NCI-H526 treated with DMSO at 0.1 percent for 48 hours (cell line): Measurements from ENCODE around the gene SLC1A2.

Experiments
- DNase-seq: peaks from one replicate; lab custom pipeline; 2025; lab: John Stamatoyannopoulos, UW

The SLC1A2 gene

DNA sequence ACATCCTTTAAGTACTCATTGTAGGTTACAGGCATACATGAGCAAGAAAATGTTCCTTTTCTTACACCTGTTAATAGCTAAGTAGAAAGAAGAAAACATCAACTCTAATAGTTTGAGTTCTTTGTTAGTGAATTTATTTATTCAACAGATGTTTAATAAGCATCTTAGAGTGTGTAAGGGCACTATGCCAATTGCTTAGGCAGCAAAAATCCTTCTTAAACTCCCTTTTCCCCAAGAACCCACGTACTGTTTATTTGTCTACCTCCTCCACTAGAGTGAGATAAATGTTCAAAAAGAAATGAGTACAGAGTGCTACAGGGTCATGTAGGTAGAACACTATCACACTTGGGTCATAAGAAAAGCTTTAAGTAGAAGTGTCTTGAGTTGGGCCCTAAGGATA is 149.0 kb downstream of the SLC1A2 start:
- DNase-seq: no peak

DNA sequence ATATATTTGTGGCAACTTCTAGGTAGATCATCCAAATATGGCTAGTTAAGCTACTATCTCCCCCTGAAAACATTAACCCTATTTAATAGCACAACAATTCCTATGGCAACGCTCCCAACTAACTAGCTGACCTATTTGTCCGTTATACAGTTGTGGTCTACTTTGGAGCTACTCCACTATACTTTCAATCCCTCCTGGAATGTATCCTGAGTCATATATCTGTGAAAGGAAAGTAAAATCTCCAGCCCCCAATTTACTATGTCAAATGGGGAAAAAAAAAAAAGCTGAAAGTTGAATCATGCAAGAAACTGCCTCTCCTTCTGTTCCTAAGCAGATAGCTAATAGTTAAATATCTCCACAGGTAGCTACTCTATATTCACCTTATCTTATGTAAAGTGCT is 151.9 kb downstream of the SLC1A2 start:
- no peak for DNase-seq

DNA sequence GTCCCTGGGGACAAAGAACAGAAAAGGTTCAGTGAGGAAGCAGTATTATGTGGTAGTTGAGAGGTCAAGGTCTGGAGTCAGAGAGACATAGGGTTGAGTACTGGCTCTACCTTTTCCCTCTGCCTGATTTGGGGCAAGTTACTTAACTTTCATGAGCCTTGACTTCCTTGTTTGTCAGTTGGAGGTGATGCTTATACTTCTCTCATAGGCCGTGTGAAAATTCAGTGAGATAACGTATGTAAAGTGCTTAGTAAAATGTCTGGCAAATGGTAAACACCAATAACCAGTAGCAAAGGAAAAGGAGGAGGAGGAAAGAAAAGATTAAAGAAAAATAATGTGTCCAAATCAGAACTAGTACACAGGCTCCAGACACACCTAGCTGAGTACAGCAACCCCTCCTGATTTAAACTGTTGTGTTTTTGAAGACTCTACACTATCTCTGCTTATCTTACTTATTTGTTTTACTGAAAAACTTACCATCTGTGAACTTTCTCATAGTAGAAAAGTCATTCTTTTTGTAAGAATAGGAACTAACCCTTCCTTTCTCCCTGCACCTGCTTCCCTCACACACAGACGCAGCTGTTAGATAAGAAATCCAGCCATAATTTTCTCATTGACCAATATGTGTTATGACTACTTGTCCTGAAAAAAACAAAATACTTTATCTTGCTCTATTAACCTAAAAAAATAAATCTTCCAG is 153.5 kb downstream of the SLC1A2 start:
- DNase-seq: no peak

DNA sequence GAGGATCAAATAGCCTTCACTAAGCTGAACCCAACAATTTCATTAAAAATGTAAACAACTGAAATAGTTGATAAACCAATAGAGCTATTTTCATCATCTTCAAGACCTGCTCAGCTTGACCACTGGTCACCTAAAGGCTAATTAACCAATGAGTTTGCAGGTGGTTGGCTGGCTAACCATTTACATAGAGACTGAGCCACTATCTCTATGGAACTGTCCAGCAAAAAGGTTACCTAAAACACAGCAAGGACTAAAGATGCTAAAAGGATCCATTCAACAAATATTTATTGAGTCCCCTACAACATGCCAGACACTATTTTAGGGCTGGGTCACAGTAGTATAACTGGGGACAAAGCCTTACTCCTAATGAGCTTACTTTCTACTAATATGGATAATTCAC is 156.6 kb downstream of the SLC1A2 start:
- DNase-seq: no peak

DNA sequence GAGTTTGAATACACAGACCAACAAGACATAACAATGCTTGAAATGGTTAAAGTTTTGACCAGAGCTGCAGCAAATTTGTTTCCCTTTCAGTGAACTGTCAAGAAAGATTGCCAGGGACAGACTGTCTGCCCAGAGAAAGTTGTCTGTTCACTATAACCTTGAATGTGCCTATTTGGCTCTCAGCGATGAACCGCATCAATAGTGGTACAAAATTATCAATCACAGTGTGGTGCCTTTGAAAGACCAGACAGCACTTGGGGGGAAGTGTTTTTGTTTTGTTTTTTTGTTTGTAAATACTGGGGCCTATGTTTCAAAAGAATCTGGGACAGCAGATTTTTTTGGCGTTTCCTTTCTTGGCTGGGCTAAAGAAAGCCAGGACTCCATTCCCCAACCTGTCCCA is 157.3 kb downstream of the SLC1A2 start:
- DNase-seq: no peak

DNA sequence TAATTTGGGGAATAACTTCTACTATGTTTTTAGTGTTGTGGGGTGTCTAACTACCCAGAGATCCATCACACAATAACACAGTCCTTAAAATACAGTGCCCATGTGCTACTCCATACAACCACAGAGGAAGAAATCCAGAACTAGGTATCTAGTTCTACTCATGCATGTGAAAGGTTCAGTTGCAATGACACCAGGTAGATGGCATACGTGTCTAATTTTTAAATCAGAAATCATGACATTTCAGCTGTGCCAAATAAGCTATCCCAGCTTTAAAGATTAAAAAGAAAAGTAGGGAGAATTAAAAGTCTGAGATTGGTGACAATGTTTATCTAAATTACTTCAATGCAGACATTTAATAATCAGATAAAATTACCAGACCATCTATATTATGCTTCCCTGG is 158.2 kb downstream of the SLC1A2 start:
- no peak for DNase-seq

DNA sequence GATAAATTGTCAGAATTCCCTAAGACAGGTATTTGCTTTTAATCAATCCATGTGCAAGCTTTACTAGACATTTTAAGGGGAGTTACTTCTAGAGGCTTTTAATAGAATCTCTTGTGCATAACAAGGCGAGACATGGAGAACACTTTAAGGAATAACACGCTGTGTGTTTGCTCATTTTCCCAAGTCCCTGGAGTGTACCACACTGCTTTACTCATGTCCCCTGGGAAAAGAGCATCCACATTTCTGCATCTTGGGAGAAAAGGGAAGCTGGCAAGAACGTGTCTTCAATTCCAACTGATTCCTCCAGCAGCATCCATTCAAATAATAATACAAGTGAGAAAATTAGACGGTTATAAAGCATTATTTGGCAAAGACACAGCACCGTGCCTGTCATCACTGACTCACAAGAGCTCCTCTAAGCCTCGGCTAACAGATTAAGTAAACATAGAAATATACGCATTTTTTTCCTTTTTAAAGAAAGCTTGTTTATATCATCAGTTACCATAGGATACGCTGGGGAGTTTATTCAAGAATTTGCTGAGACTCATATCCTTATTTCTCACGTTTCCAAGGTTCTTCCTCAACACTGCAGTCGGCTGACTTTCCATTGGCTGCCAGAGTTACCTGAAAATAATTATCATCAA is 158.9 kb downstream of the SLC1A2 start:
- DNase-seq: no peak

DNA sequence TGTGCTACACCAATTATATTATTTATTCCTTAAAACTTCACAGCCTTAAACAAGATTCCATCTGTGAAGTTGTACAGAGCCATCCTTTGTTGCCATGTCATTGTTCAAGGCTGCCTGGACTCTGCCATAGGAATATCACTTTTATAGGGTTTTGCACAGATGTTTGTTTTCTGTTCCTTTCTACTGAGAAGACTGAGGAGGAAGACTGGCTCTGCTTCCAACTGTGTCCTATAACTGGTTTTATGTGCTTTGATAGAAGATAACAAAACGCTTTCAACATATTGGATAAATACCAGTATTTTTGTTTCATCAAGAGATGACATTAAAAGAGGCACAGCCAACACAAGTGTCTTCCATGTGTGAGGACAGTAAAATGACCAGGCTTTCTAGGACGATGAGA is 159.8 kb downstream of the SLC1A2 start:
- no peak for DNase-seq

DNA sequence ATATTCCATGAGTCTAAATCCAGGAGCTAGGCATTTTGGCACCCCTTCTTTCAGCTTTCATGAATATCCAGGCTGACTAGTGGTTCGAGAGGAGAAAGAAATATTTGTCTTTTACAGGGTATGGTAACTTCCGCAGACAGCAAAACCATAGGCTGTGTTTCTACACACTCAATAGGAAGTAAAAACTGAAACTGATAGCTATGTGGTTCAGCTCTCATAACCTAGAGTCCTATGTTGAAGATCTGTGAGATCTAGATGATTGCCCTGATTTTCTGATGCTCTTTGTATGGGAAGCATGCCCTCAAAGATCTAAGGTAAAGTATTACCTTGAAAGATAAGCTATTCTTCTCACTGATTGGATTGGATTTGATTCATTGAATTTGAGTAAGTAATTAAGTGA is 162.1 kb downstream of the SLC1A2 start:
- no peak for DNase-seq

DNA sequence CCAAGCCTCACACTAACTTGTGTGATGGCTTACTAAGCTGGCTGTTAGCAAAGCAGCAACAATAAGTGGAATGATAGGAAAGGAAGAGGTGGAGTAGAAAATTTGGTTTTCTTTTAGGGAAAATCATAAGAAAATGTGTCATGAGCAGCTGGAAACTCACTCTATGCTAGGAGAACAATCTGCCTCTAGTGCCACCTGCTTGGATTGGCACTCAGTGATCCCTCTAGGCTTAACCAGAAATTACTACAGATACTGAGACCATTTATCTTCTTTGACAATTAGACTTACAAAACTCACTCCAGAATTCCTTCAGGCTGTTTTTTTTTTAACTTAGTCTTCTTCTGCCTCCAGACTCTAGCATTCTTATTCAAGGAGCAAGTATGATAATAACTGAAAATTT is 163.1 kb downstream of the SLC1A2 start:
- no peak for DNase-seq

DNA sequence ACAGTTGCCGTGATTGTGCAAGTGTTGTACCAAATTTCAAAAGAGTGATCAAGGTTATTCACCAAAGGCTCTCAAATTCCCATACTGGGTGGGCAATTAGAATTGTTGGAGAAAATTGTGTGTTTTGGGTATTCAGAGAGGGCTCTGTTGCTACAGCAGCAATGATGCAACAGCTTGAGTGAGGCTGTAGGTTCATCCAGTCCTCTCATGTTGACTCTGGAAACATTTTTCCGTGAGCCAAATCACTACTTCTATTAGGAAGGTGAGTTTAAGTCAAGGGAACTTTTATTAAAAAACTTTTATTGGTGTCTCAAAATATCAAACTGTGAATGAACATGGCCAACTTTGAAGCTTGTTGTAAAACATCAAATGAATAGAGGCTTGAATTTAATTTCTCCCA is 163.8 kb downstream of the SLC1A2 start:
- no peak for DNase-seq

DNA sequence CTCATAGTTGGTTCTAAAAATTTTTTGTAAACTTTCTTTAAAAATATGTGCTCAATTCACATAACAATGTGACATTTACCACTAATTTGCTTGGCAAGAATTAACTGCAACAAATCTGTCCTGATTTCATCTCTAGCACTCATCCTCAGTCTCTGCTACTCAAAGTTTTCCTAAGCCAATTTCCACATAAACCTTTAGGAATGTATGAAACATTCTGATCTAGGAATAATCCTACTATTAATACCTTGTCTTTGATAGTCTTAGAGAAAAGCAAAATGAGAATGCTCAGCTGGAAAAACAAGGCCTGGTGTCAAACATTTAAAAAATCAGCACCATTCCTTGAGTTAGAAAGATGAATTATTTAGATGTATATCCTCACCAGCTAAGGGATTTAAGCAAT is 166.1 kb downstream of the SLC1A2 start:
- no peak for DNase-seq

DNA sequence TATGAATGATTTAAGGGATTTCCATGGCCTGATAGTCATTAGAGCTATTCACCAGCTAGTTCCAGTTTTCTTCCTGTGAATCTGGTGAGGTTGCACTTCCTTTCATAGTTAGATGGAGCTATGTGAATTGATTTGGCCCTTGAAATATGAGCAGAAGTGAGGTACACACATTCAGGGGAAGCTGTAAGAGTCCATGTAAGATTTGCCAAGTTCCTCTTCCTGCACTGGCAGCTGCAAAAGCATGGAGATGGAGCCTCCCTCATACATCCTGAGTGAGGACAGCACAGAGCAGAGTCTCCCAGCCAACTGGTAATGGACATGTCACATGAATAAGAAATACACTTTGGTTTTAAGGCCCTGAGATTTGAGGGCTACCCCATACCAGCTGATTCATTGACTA is 168.7 kb downstream of the SLC1A2 start:
- DNase-seq: no peak

DNA sequence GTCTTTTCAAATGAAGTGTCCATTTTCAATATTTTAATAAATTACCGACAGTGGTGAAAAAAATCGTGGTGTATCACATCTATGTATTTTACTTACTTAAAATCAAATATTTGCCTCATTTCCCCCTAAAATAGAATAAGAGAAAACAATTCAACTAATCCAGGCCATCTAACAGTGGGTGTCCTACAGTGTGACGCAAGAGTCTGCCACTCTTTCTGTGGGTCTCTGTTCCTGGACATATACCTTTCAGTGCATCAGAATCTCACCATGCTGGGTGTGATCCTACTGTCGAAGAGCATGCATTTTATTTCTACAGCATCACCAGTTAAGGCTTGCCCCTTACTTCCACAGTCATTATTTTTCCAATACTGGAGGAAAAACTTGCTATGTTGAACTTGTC is 169.2 kb downstream of the SLC1A2 start:
- no peak for DNase-seq

DNA sequence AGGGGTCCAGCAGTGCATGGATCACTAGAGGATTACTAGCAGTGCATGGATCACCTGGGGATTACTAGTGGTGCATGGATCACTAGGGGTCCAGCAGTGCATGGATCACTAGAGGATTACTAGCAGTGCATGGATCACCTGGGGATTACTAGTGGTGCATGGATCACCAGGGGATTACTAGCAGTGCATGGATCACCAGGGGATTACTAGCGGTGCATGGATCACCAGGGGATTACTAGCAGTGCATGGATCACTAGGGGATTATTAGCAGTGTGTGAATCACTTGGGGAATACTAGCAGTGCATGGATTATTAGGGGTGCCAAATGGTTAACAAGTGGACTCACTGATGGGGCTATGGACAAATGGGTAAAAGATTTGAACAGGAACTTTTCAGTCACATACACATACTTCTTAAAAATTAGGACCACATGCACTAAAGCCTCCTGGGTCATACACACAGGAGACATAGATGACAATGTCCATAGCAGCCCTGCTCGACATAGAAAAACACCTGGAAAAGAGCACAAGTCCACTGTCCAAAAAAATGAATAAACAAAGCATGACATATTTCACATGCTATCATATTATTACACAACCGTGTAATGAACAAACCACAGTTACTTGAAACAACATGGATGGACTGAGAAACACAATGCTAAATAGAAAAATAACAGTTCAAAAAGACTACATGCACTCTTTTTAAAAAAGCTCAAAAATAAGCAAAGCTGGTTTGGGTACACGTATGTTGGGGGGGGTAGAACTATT is 170.6 kb downstream of the SLC1A2 start:
- no peak for DNase-seq

DNA sequence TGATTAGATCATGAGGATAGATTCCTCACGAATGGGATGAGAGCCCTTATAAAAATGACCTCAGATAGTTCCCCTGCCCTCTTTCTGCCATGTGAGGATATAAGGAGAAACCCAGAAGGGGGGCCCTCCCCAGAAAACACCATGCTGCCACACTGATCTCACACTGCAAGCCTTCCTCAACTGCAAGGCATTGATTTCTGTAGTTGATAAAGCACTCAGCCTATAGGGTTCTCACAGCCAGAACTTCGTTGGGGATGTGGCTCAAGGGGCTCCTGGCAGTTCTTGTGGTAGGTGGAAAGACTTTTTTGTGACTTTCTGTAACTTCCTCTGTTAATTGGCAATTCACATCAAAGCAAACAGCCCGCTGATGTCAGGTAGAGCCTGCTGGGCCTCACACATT is 171.5 kb downstream of the SLC1A2 start:
- DNase-seq: no peak

DNA sequence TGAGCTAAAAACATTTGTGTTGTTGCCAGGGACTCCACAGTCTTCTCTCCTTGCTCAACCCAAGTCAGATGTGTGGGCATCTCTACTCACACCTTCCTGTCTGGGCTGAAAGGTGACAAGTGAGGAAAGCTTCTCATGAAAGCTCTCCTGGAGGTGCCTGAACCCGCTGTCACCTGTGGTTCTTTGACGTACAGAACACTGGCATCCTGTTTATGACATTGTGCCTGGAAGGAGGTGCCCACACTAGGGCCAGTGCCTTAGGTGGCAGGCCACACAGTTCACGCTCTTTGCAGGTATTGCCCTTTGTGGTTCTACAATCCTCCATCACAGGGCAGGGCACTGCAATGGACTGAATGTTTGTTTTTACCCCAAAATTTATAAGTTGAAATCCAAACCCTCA is 171.9 kb downstream of the SLC1A2 start:
- no peak for DNase-seq

DNA sequence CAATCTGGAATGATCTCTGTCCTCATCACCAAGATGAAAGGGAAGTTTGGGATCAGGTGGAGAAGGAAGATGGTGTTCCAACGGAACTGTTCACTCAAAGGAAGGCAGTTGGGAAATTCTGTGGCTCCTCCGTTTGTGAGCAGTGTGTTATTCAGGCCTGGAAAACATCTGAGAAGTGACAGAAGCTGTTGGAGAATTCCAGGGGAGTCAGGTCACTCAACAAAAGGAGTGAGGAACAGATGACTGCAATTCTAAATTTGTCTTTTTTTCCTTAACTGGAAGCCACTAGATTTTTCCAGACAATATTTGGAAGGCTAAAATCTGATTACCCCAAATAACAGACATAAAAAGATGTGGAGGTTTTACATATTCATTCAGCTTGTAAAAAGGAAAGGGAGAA is 172.6 kb downstream of the SLC1A2 start:
- DNase-seq: no peak

DNA sequence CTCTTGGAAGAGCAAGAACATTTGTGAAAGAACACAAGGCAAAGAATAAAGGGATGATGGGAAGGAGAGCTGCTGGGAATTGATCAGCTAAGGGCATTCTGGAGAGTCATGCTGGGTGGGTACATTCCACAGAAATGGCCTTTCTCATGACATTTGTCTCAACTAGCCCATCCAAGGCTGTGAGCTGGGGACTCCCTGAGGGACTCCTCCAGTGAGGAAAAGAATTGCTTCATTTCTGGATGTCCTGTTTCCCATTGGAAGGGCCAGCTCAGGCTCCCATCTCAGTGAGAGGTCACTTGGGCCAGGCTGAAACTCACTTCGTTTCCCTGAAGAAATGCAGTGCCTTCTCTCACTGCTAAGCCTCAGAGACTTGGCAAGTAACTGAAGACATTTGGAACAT is 173.6 kb downstream of the SLC1A2 start:
- DNase-seq: no peak

DNA sequence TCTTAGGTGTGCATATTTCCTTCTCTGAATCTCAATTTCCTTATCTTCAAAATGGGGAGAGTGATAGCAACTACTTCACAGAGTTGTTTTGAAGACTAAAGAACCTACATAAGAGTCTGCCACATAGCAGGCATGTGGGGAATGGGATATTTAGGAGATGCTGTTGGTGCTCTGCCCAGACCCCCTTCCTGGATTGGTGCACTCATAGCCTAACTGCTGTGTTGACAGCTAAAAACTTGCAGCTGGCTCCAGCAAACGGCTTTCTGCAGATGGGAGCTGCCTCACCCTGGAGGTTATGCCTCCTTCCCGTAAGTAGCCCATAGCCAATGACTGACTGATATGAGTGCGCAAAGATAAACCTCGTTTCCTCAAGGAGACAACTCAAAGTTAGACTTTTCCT is 174.3 kb downstream of the SLC1A2 start:
- DNase-seq: no peak

DNA sequence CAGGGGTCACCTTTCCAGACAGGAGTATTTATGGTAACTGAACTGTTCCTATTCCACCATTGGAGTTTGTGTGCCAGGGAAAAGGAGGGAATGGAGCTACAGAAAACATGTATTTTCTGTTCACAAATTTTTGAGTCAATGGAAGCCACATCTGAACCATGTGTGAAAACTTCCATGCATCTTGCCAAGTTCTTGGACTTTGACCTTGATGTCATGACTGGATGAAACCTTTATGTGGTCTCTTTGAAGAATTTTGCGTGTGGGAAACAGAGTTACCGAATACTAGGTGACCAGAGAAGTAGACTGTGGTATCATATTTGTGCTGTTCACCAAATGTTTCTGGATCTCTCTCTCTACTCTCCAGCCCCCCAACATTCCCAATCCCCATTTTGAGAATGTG is 175.6 kb downstream of the SLC1A2 start:
- no peak for DNase-seq

DNA sequence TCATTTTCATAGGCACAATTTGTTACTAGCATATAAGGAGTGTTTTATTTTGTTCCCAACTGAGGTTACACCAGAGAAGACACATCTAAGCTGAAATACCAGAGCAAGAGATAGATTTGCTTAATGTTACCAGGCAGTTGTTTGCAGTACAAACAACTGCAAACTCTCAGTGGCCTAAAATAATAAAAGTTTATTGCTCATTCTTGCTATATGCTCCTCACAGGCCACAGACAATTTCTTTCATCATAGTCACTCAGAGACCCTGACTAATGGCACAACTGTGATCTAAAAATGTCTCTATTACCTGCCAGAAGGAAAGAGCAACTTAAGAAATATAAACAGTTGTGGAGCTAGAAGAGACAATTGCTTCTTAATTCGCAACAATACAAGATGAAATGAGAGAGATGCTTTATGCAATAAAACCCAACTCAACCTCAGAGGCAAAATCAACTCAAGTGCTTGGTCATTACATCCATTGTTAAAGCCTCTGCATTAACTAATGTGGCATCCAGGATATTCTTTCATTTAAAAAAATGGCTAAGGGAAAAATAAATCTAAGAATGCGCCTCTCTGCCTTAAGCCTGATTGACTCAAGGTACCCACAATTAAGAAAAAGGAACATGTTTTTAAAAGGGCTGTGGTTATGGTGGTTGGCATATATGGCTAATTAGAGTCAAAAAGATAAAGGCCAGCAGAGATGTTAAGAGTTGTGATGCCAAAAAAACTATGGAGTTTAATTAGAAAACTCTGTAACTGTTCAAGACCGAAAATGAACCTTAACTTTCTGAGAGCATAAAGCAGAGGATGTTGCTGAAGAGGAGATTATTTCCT is 176.7 kb downstream of the SLC1A2 start:
- DNase-seq: no peak

DNA sequence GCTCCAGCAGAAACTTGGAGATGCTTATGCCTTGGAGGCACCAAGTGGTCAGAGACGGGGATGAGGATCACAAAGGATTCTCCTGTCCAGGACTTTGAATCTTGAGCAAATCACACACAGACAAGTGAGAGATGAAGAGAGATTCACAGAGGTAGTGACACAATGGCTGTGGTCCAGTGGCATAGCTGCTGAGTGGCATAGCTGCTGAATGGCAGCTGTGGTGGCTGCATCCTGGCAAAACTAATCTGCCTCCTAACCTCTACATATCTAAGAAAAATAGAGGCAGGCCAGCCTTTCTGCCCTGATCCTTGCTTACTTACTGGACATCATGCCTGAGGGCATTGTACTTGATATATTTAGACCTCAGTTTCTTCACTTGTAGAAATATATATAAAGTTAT is 177.8 kb downstream of the SLC1A2 start:
- no peak for DNase-seq
